Neuron (in vitro differentiated cells): Measurements from ENCODE around the gene NUDT3.
"Not testable (repeated sequence)": the region's sequence is repeated elsewhere in the genome, so short reads cannot be mapped to it uniquely, and the experiment has no call there.

Source experiments
- H2AFZ ChIP-seq: one replicate; pipeline ENCODE4 v1.6.1; 2013; ENCODE audit warnings: low read depth, mild to moderate bottlenecking, inconsistent platforms, low read length, moderate library complexity
- H3K27me3 ChIP-seq: one replicate; pipeline ENCODE4 v1.6.1; 2013; ENCODE audit warnings: low read length; ENCODE audit not compliant: insufficient read depth
- H3K36me3 ChIP-seq: one replicate; pipeline ENCODE4 v1.6.1; 2013; ENCODE audit warnings: low read length; ENCODE audit not compliant: insufficient read depth
- H3K4me1 ChIP-seq: one replicate; pipeline ENCODE4 v1.6.1; 2013; ENCODE audit warnings: low read length; ENCODE audit not compliant: insufficient read depth
- H3K4me3 ChIP-seq: 2 replicates; pipeline ENCODE4 v1.5.1; 2013; ENCODE audit warnings: mild to moderate bottlenecking, low read length, moderate library complexity
- H3K9me3 ChIP-seq: one replicate; pipeline ENCODE4 v1.6.1; 2013; ENCODE audit warnings: low read length

Gene NUDT3

DNA sequence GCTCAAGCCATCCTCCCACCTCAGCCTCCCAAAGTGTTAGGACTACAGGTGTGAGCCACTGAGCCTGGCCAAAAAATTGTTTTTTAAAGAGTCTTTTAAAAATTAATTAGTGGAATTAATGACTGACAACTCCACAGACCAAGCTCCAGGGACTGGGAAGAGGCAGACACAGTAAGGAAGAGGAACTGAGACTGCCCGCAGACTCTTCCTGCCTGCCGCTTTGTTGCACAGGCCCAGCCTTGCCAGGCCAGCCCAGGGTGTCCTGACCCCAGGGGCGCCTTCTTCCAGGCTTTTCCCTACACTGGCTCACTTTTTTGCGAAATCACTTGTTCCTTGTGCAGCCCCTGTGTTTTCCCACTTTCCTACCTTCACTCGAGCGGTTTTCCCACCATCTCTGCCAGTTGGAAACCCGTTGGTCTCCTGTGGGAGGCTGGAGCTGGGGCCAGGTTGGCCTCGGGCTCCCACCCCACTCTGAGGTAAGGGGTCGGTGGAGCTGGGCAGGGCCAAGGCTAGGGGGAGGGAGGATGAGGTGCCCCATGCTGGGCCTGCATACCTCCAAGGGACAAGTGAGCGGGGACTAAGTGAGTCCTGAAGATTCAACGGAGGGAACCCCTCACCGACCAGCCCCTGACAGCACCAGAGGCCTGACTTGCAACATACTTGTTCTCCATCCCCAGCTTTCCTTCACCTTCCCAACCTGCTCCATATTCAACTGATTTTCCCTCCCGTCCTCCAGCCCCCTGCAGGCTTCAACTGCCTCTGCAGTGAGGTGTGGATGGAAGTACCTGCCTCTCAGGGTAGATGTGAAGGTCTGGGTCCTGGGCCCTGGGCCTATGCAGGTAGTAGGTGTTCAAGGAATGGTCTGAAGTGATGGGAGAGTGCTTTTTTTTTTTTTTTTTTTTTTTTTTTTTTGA lies 120.2 kb downstream of the NUDT3 start:
- H3K9me3 ChIP-seq = no peaks in the 10 kb centered on the region
- H3K36me3 ChIP-seq = no peaks in the 10 kb centered on the region
- H2AFZ ChIP-seq = no peak overlapping the region
- no peak overlapping the region for H3K4me3 ChIP-seq
- H3K4me1 ChIP-seq = no peaks in the 10 kb centered on the region
- no peaks in the 10 kb centered on the region for H3K27me3 ChIP-seq

- not testable (repeated sequence) for H3K36me3 ChIP-seq, H3K27me3 ChIP-seq, H3K9me3 ChIP-seq, H3K4me3 ChIP-seq, H3K4me1 ChIP-seq, H2AFZ ChIP-seq
Observed at GRCh38 chr6:34269658-34270341, 122.7 kb downstream of the NUDT3 start.

DNA sequence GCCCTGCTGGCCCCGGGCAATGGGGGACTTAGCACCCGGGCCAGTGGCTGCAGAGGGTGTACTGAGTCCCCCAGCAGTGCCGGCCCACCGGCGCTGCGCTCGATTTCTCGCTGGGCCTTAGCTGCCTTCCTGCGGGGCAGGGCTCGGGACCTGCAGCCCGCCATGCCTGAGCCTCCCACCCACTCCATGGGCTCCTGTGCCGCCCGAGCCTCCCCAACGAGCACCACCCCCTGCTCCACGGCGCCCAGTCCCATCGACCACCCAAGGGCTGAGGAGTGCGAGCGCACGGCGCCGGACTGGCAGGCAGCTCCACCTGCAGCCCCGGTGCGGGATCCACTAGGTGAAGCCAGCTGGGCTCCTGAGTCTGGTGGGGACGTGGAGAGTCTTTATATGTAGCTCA lies 123.3 kb downstream of the NUDT3 start:
- not testable (repeated sequence) for H3K27me3 ChIP-seq

DNA sequence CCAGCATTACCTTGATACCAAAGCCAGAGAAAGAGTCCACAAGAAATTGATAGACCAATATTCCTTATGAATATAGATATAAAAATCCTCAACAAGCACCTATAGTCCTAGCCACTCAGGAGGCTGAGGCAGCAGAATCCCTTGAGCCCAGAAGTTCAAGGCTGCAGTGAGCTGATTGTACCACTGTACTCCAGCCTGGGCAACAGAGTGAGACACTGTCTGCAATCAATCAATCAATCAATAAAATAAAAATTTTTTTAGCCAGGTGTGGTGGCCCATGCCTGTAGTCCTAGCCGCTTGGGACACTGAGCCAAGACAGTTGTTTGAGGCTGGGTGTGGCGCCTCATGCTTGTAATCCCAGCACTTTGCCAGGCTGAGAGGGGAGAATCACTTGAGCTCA lies 124.7 kb downstream of the NUDT3 start:
- H2AFZ ChIP-seq = no peak overlapping the region
- no peaks in the 10 kb centered on the region for H3K36me3 ChIP-seq
- H3K4me1 ChIP-seq = no peaks in the 10 kb centered on the region
- H3K9me3 ChIP-seq = no peaks in the 10 kb centered on the region
- H3K4me3 ChIP-seq = no peak overlapping the region
- no peaks in the 10 kb centered on the region for H3K27me3 ChIP-seq

More for the DNA sequence above, 123.3 kb downstream of the NUDT3 start:
- not testable (repeated sequence) for H3K4me3 ChIP-seq, H3K36me3 ChIP-seq, H2AFZ ChIP-seq, H3K4me1 ChIP-seq, H3K9me3 ChIP-seq

DNA sequence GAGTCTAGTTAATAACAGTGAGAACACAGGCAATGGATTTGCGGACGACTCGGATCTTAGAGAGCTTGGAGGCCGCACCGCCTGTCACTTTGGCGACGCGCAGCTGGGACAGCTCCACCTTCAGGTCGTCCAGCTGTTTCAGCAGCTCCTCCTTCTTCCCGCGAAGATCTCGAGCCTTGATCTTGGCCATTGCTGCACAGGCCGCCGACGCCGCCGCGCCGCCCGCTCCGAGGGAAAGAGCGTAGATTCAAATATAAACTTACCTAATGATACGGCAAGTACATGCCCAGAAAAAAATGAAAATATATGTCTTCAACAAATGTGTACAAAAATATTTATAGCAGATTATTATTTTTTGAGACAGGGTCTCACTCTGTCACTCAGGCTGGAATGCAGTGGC lies 129.0 kb downstream of the NUDT3 start:
- not testable (repeated sequence) for H3K36me3 ChIP-seq, H2AFZ ChIP-seq, H3K4me3 ChIP-seq, H3K27me3 ChIP-seq, H3K9me3 ChIP-seq, H3K4me1 ChIP-seq

GRCh38 chr6:34260576-34261267 lies 131.7 kb downstream of the NUDT3 start:
- Histone ChIP-seq H3K4me3 (no peak overlapping the region), H3K27me3 (no peaks in the 10 kb centered on the region), H3K36me3 (no peaks in the 10 kb centered on the region), H3K9me3 (peaks cover 2% of the 10 kb centered on the region), H3K4me1 (no peaks in the 10 kb centered on the region), H2AFZ (no peak overlapping the region)

DNA sequence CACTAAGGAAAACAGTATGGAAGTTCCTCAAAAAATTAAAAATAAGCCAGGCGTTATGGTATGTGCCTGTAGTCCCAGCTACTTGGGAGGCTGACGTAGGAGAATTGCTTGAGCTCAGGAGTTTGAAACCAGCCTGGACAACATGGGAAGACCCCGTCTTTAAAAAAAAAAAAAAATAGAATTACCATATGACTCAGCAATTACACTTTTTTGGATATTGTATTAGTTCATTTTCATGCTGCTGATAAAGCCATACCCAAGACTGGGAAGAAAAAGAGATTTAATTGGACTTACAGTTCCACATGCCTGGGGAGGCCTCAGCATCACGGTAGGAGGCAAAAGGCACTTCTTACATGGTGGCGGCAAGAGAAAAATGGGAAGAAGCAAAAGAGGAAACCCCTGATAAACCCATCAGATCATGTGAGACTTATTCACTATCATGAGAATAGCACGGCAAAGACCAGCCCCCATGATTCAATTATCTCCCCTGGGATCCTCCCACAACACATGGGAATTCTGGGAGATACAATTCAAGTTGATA lies 132.9 kb downstream of the NUDT3 start:
- Histone ChIP-seq H3K4me3 (no peak overlapping the region), H2AFZ (no peak overlapping the region), H3K4me1 (no peaks in the 10 kb centered on the region), H3K36me3 (no peaks in the 10 kb centered on the region), H3K27me3 (no peaks in the 10 kb centered on the region), H3K9me3 (peaks cover 2% of the 10 kb centered on the region)

DNA sequence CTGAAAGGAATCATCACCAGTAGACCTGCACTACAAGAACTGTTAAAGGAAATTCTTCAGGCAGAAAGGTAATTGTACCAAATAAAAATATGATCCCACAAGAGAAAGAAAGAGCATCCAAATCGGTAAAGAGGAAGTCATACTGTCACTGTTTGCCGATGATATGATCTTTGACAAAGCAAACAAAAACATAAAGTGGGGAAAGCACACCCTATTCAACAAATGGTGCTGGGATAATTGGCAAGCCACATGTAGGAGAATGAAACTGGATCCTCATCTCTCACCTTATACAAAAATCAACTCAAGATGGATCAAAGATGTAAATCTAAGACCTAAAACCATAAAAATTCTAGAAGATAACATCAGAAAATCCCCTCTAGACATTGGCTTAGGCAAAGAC lies 140.1 kb downstream of the NUDT3 start:
- H3K27me3 ChIP-seq, H2AFZ ChIP-seq, H3K36me3 ChIP-seq, H3K9me3 ChIP-seq, H3K4me3 ChIP-seq, H3K4me1 ChIP-seq: not testable (repeated sequence)

- peaks cover 7% of the 10 kb centered on the region for H3K4me1 ChIP-seq
- H3K36me3 ChIP-seq = peaks cover 5% of the 10 kb centered on the region
Observed at GRCh38 chr6:34249469-34250261, 142.8 kb downstream of the NUDT3 start.

DNA sequence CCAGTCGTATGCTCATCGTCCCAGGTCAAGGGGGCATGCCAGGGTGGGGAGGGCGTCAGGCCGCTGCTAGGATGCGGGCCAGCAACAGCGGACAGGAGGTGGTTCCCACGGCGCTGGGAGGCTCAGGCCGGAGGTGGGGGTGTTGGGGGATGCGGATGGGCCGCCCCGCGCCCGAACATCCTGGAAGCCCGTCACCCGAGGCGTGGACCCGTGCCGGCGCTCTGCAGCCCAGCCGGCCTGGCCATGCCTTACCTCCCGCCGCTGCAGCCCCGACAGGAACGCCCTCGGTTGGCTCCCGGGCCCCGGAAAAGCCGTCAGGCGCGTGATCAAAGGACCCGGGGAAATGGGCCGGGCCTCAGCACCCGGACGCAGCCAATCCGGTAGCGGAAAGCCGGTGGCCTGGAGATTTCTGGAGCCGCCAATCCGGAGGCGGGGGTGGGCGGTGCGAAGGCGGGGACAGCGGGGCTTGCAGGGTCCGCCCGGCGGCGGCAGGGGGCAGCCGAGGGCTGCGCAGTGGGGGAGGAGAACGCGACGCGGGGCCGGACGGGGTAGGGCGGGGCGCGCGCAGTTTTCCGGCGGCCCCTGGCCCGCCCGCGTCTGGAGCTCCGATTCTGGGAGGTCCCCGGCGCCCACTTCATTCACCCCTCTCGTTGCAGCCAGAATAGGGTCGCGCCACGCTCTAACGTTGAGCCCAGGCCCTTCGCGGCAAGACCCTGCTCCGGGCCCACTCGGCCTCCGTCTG lies 143.6 kb downstream of the NUDT3 start, which contains the start of gene SMIM29:
Gene SMIM29, minus strand, starts transcription at position 280 of the 742 bp plus-strand sequence. CDS start 1,215 bp downstream, outside the sequence.
- H3K4me3 ChIP-seq = peak within 1 kb of the TSS; percentile 78
- H3K27me3 ChIP-seq = no peaks in the 10 kb centered on the region
- H2AFZ ChIP-seq = peak within 1 kb of the TSS; percentile 85
- H3K36me3 ChIP-seq = peaks cover 10% of the 10 kb centered on the region
- no peaks in the 10 kb centered on the region for H3K9me3 ChIP-seq
- peaks cover 12% of the 10 kb centered on the region for H3K4me1 ChIP-seq

More at GRCh38 chr6:34249469-34250261, 142.8 kb downstream of the NUDT3 start:
- Histone ChIP-seq H2AFZ (peak overlapping the region; percentile 85), H3K4me3 (peak overlapping the region; percentile 78), H3K9me3 (no peaks in the 10 kb centered on the region), H3K27me3 (no peaks in the 10 kb centered on the region)

- Histone ChIP-seq H3K36me3 (peaks cover 15% of the 10 kb centered on the region), H2AFZ (peak overlapping the region; percentile 85), H3K4me3 (peak overlapping the region; percentile 70)
Observed at GRCh38 chr6:34248198-34248726, 144.2 kb downstream of the NUDT3 start.

More at GRCh38 chr6:34248198-34248726, 144.2 kb downstream of the NUDT3 start:
- H3K9me3 ChIP-seq = no peaks in the 10 kb centered on the region
- H3K4me1 ChIP-seq = peaks cover 12% of the 10 kb centered on the region
- no peaks in the 10 kb centered on the region for H3K27me3 ChIP-seq
